Activated gamma-delta T cell treated with anti-CD3 and anti-CD28 coated beads, Interleukin-2, amount 50 U/mL, for 16 hours (primary cell): ENCODE results near the gene SFXN4.
"Not testable (repeated sequence)": the region's sequence is repeated elsewhere in the genome, so short reads cannot be mapped to it uniquely, and the experiment has no call there.

Source experiments
- DNase-seq: peaks from one replicate; pipeline ENCODE4 v3.0.0-alpha.2; 2020; ENCODE audit warnings: low read depth

Gene SFXN4

DNA sequence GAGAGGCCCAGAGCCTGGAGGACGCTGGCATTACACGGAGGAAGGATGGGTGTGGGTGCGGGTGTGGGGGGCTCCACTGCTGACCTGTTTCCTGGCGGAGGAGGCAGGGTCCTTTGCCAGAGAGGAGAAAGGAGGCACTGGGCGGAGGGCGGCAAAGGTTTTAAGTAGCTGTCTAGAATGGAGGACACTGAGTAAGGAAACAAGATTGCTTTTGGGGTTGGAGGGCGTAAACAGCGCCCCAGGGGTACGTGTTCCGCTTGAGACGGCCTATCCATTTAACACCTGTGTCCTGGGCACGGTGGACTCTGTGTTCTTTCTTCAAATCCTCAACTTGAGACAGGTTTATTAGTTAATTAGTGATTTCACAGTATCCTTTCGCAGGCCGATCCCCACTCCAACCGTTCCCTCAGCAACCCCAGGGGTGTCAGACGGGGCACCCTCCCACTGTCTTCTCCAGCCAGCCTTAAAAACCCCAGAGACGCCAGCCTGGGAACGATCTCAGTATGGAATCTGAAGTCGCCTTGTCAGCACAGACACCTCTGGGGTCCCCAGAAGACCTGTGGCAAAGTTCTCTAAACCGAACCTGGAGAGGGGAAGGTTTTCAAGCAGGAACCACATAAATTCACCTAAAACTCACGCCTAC is 24.8 kb downstream of the SFXN4 start:
- no peak for DNase-seq

DNA sequence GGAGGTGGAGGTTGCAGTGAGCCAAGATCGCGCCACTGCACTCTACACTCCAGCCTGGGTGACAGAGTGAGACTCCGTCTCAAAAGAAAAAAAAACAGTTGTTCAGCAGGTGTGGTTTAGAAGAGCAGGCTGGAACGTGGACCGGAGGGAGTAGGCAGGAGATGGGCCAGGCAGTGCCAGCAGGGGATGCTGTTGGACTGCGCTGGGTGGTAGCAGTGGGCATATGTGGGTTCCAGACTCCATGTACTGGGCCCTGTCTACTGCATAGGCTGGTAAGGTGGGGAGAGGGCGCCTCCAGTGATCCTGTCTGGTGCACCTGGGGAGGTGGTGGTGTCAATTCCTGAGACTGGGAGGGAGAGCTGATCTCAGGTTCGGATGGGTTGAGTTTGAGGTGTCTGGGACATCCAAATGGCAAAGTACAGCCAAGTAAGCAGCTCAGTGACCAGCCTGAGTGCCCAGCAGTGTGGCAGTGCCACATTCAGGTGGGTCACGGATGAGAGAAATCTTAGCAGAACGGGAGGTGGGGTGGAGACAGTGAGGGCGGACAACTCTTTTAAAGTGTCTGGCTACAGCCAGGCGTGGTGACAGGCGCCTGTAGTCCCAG is 25.9 kb downstream of the SFXN4 start:
- DNase-seq = no peak

DNA sequence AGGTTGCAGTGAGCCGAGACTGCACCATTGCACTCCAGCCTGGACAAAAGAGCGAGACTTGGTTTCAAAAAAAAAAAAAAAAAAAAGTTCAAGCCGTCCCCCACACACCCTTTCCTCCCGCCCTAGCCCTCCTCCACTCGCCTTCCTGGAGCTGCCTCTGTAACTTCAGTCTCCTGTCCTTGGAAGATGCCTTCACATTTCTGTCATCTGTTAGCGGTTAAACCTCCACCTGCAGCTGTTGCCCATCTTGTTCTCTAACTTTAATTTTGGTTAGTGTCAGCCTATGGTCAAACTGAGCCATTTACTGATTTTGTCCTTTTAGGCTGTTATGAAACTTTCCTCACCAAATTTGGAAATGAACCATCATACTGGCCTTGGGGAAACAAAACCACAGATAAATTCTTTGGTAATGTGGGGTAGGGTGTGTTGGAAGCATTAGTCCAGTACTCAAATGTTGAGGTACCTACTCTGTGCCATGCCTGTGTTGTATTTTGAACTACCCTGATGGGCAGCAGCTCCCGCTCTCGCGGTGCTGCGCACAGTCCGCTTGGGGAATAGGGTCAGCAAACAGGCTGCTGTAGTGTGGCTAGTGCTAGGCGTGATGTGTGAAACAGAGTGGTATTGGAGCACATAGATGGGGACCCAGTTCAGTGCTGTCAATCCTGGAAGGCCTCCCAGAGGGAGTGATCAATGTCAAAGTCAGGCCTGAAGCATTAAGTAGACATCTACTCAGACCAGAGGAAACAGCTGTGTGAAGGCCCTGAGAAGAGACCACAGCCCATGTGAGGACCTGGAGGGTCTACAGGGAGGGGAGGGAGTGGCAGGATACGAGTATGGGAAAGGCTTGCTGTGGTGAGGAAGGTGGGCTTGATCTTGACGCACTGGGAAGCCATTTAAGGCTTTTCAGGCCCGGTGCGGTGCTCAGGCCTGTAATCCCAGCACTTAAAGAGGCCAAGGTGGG is 26.9 kb downstream of the SFXN4 start:
- DNase-seq = no peak

DNA sequence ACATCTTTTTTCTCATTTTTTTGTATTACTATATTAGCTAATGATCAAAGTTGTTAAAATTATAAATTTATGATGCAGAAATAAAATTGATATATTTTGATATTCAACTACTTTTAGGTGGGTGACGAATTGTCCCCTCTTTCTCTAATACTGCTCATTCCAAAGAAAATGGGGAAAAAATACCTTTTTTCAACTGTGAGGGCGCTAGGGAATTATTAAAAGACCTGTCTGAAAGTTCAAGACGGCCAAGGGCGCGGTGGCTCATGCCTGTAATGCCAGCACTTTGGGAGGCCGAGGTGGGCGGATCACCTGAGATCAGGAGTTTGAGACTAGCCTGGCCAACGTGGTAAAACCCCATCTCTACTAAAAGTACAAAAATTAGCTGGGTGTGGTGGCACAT is 27.6 kb downstream of the SFXN4 start:
- DNase-seq = not testable (repeated sequence)

DNA sequence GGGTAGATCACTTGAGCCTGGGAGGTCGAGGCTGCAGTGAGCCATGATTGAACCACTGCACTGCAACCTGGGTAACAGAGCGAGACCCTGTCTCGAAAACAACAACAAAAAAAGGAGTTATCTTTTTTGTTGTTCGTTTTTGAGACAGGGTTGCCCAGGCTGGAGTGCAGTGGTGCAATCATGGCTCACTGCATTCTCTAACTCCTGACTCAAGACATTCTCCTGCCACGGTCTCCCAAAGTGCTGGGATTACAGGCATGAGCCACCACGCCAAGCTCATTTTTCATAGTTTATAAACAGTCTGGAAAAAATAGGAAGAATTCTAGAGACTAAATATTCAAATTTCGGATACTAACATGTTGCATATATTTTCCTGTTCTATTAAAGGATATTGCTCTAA is 29.4 kb downstream of the SFXN4 start:
- DNase-seq = no peak

DNA sequence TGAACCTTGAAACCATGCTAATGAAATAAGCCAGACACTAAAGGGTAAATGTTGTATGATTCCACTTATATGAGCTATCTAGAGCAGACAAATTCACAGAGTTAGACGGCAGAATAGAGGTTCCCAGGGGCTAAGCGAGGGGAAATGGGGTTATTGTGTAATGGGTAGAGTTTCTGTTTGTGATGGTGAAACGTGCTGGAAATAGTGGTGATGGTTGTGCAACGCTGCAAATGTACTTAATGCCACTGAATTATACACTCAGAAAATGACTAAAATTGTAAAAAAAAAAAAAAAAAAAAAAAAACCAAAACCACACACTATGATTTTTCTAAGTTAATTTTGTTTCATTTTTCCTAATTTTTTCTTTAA is 30.0 kb downstream of the SFXN4 start:
- no peak for DNase-seq

DNA sequence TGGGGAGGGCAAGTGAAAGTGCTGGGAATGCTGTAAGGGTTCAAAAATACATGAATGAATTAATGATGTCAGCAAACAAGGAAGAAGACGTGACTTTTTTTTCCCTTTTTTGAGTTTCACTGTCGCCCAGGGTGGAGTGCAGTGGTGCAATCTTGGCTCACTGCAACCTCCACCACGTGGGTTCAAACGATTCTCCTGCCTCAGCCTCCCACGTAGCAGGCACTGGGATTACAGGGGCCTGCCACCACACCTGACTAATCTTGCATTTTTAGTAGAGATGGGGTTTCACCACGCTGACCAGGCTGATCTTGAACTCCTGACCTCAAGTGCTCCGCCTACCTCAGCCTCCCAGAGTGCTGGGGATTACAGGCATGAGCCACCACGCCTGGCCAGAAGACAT is 31.6 kb downstream of the SFXN4 start:
- DNase-seq = no peak

DNA sequence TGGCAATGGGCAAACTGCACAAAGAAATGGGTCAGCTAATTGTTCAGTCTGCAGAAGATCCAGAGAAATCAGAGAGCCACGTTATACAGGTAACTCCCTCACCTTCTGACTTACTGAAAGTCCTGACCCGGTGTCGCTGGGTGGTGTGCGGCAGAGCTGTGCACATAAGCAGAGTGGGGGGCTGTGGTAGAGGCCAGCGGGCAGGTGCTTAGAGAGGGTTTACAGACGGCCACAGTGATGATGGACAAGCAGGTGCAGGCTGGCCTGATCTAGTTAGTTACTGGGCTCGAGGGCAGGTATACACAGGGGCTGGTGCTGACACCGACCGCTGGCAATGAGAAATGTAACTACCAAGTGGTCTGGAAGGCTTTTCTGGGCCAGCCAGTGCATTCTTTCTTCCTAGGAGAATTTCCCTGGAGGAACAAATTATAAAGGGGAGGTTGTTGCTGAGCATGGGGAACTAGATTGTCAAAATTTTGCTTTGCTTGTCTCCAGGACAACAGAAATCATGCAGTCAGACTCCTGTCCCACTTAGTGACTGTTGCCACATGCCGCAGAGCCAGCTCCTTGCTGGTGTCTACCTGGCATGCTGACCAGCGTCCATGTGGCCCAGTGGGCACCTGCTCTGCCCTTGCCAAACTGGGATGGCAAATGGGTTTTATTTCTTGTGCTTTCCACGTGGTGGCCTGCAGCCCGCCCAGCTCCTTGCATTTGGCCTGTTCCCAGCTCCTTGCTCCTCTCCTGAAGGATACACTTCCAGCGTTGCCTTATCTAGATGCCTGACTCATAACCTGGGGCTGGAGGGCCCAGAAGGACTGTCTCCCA is 32.8 kb downstream of the SFXN4 start:
- no peak for DNase-seq

DNA sequence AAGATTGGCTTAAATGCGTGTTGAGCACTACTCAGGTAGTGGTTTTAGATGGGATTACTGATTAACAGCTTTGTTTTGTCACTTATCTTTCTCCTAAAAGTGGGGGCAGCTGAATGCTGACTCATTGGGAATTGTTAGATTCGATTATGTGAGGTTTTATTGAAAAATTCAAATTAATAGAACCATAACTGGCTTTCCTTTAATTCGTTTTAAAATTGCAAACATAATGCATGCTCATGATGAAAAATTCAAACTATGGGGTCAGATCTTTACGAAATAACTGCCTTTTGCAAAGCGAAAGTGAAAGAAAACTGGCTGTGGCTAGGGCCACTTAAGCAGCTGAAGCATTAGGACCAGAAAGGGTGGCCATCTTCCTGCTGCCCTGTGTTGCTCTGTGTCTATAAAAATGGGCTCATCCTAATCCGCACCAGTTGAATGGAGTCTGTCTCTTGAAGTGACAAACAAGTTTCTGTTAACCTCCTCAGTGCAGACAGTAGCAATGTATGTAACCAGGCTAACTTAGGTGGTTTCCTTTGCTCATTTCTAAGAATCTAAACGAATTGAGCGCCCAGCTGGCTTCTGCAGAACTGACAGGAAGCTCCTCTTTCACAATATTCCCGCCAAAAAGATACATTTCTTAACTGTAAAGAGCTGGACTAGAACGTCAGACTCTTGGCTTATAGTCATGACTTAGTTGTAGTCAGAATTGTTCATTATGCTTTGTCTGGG is 33.8 kb downstream of the SFXN4 start:
- peak; percentile 12 for DNase-seq

DNA sequence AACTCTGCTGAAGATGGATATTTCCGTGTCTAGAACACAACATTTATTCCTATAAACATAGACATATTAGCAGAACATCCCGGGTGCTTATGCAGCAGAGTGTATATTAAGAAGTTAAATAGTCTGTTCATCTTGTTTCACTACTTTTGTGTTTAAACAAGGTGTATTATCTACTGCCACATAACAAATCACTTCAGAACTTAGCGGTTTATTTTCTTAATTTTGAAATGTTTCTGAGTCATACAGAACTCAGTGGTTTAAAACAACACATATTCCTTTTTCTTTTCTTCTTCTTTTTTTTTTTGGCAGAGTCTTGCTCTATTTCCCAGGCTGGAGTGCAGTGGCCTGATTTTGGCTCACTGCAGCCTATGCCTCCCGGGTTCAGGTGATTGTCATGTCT is 35.8 kb downstream of the SFXN4 start:
- no peak for DNase-seq

DNA sequence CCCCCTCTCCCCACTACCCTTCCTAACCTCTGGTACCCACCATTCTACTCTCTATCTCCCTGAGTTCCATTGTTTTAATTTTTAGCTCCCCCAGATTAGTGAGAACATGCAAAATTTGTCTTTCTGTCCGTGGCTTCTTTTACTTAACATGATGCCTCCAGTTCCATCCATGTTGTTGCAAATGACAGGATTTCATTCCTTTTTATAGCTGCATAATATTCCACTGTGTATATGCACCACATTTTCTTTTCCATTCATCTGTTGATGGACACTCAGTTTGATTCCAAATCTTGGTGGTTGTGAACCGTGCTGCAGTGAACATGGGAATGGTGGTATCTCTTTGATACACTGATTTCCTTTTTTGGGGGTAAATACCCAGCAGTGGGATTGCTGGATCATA is 39.6 kb downstream of the SFXN4 start:
- no peak for DNase-seq

DNA sequence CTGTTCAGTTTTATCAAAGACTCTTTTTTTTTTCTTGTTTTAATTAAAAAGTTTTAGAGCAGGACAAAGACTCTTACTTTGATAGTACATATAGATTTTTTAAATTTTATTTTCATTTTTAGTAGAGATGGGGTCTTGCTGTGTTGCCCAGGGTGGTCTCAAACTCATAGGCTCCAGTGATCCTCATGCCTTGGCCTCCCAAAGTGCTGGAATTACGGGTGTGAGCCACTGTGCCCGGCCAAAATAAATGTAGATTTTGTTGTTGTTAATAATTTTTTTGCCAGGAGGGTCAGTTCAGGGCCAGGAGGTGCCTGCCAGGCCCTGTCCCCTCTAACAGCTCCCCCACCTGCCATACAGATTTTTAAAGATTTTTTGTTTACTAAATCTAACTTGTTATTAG is 44.6 kb downstream of the SFXN4 start:
- no peak for DNase-seq

DNA sequence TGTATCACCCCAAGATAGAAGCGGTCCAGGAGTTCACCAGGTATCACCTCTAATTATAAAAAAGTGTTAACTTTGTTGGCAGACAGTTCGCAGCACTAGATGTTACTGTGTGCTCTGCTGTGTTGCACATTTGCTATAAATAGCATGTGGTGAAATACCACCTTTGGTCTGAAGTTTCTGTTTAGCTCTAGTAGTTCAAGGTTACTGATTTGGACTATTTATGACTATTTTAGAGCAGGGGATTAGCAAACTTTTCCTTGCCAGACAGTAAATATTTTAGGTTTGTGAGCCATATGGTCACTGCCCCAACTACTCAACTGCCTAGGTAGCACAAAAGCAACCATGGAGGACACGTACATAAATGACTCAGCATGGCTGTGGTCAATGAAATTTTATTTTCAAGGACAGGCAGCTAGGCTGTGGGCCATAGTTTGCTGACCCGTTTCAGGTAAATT is 45.1 kb downstream of the SFXN4 start:
- no peak for DNase-seq

DNA sequence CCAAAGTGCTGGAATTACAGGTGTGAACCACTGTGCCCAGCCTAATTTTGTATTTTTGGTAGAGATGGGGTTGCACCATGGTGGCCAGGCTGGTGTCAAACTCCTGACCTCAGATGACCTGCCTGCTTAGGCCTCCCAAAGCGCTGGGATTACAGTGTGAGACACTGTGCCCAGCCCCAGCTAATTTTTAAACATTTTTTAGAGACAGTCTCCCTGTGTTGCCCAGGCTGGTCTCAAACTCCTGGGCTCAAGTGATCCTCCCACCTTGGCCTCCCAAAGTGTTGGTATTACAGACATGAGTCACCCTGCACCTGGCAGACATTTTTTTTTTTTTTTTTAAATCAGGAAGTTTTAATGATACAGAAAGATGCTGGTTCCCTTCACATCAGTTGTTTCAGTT is 46.1 kb downstream of the SFXN4 start:
- DNase-seq = no peak

DNA sequence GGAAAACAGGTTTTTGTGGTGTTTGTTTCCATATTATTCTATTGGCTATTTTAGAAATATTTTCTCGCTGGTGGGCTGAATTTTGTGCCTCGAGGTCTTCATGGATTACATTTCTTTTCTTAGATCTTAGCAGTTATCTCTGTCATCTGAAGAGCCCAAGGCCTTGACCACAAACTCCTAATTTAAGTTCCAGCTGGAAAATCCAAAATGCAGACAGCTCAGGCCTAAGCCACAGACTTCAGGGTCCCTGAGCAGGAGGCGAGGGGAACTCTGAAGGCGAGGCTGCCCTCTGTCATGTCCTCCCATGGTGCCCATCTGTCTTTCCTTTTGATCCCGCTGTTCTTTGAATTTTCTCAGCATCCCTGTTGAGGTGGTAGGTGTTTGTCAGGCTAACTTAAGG is 47.3 kb downstream of the SFXN4 start:
- DNase-seq = no peak

DNA sequence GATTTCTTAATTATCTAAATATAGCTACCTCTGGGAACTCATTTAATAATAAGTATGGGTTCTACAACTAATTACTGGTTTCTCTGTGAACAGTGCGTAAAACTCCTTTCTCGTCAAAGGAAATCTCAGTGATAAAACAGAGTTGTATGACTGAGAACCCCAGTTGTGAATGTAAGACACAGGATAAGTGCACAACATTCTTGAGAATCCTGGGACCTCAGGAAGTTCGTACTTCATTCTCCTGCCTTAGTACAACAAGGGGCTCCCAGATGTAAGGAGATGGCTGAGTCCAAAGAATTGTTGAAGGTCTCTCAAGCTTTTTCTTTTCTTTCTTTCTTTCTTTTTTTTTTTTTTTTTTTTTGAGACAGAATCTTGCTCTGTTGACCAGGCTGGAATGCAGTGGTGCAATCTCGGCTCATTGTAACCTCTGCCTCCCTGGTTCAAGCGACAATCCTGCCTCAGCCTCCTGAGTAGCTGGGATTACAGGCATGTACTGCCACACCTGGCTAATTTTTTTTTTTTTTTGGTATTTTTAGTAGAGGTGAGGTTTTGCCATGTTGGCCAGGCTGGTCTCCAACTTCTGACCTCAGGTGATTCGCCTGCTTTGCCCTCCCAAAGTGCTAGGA is 49.1 kb downstream of the SFXN4 start:
- DNase-seq = no peak

DNA sequence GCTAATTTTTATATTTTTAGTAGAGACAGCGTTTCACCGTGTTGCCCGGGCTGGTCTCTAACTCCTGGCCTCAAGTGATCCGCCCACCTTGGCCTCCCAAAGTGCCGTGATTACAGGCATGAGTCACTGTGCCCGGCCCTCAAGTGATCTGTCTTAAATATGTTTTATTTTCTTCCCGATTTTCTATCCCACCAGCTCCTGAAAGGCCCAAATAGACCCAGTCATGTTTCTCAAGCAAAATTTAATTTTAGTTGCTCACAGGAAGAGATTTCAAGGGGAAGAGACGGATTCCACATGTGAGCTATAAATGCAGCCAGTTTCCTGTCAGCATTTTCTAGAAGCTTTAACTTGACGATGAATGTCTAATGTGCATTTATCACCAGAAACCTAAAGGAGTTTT is 49.6 kb downstream of the SFXN4 start:
- no peak for DNase-seq

DNA sequence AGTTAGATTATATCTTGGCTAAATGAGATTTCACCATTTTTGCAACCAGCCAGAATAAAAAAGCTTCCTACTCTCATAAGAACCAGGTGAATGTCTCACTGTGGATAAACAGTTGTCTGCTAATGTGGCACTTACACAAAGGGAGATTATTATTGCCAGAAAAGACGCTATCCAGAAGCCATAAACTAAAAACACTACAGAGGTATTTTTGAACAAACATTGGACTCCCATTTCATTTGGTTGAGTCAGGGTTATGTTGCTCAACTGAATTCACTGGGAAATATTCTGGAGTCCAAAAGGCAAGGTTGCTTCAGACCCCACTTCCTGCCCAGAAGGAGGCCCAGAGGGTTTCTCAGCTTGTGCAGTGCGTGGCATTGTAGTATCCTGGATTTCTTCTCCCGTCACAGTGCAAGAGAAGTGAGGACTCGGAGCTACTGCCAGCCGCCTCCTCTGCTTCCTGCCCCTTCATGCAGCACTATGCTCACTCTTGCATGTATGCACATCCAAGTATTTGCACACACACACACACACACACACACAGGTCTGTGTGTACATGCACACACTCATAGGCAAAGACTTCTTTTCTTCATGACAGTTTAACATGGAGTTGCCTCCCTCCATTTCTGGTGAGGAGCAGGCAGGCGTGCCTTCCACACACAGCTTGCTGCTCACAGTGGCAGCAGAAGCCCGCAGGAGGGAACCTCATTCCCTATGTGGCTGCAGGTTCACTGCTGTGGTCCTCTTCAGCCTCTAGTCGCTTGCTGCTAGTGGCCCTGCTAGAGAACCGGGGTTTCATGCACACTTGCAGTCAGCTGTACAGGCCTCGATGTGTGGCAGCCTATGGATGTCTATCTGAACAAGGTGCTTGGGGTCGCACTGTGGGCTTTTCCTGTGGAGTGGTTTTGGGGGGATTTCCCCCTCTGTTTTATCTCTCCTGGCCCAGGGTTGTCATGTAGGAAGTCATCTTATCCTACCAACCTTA is 51.5 kb downstream of the SFXN4 start:
- no peak for DNase-seq

DNA sequence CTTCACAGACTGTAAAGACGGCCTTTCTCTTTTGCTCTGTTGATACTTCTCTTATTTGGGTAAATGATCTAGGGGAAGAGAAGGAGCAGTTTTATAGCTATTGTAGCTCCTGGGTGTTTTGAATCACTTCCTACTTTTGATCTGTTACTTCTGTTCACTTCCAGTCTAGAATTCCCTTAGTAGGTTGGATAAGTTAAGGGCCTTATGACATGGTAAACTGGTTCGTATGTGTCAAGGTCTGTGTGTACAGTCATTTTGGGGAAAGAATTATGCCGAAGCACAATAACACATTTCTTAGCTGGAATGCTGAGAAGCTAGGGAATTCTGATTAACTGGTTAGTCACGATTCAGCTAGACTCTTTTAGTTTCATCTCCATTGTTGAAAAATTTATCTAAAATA is 53.5 kb downstream of the SFXN4 start:
- DNase-seq = no peak

DNA sequence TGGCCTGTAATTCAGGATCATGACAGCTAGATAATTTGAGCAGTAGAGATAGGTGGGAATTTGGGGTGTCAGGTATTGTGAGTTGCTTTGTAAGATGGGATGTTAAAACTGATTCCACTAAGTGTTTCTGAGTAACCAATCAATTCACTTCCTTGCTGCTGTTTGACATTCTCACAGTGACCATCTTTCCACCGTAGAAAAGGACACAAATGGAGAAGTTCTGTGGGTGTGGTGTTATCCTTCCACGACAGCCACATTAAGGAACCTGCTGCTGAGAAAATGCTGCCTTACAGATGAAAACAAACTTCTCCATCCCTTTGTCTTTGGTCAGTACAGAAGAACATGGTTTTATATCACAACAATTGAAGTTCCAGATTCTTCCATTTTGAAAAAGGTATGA is 57.7 kb downstream of the SFXN4 start:
- DNase-seq = not testable (repeated sequence)
